HTR-8/SVneo (cell line): ENCODE results near the gene SPTBN2.
A peak's percentile ranks its signal among the peaks of the same experiment; 100 is the strongest.

Experiments
- DNase-seq: peaks from one replicate; pipeline ENCODE4 v3.0.0; 2011; ENCODE audit warnings: low spot score, mixed read lengths; ENCODE audit not compliant: insufficient read length
- FAIRE-seq: peaks from 2 replicates; lab custom pipeline; 2011; peaks lifted over from hg19 to GRCh38; lab: Jason Lieb, UNC

The SPTBN2 gene

DNA sequence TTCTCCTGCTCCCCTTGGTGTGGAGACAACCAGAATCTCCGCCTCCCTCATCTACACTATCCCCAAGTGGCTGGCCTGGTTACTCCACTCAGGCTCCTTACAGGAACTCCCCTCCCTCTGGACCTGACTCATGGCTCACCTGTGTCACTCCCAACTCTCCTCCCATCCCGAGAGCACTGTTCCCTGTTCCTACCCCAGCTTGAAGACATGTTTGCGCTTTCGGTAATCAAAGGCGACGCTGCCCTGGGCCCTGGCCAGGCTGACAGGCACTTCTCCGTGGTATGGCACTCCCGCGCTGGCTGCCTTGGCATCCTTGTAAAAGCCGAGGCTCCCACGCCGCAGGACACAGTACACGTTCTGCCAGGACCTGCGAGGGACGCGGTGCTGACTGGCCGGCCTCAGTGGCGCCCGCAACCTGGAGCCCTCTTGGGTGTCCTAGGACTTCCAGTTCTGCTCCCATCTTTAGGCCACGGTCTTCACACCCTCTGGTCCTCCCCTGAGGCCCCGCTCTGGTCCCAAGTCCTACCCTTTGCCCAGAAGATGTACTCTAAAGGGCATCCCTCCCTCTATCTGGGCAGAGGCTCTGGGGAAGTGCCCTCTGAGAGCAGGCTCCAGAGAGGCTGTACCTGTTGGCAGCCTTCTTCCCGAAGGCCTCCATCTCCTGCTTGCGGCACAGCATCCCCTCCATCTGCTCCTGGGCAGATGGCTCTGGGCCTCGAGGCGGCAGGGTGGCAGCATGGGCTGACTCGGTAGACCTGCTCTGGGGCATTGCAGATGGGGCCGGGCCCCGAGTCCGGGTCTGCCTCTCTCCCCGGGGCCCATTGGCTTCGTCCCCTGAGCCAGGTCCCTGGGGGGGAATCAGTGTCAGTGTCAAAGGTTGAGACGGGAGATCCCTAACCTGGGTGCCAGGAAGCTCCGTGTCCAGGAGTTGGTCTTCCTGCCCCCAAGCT, 41.9 kb downstream of the SPTBN2 start:
- no peak for DNase-seq
- FAIRE-seq, result no peak

DNA sequence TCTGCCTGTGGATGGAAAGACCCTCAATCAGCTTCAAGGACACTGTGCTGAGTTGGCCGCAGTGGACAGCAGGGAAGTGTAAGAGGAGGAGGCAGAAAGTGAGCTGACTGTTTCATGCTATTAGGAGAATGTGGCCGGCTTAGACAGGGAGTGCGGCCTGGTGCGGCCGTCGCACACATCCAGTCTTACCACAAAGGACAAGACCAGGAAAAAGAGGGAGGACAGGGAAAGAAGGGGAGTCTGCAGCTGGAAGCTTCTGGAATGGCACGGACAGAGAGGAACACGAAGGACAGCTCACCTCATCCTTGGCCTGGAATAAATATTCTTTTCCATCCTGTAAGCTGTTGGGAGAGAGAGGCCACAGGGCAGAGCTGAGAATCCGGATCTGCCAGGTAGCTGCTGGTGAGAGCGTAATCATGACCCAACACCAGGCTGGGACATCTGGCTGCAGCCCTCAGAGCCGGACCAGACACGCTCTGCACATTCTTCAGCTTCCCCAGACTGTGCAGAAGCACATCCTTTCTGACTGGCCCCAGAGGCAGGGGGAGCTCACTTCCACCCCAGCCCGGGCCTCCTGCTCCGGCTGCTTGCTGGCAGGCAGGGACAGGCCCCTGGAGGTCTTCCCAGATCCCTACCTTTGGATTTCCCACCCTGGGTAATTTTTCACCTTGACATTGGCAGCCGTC, 42.8 kb downstream of the SPTBN2 start:
- DNase-seq, result no peak
- no peak for FAIRE-seq

DNA sequence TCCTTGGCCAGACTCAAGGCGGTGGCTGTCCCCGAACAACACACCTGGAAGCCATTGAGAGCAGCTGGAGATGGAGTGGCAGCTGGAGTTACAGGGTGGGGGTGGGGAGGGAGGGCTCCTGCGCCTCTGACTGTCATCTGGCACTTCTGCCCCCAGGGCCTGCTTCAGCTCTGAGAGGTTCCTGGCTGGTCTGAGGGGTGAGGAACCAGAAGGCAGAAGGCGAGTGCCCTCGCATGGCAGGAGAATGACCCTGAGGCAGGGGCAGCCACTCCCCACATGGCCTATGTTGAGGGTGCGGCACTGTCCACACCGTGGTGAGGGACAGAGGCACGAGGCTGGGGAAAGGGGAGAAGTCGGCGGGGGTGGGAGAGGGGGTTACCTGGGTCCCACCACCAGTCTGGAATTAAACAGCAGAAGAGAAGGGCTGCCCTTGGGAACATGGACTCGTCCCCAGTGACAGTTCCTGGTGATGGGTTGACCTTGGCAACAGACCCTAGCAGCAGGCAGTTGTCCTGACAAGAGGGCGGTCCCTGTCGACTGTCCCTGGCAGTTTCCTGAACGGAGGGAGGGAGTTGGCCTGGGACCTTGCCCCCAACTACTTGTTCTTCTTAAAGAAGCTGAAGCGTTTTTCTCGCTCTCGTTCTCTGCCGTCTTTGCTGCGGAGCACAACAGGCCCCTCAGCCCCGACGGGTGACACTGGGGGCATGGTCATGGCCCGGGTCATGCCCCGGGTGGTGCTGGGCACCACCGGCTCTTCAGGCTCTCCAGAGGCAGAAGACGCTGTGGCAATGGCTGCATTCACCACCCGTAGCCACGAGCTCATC, 43.5 kb downstream of the SPTBN2 start:
- FAIRE-seq (no peak), DNase-seq (no peak)

DNA sequence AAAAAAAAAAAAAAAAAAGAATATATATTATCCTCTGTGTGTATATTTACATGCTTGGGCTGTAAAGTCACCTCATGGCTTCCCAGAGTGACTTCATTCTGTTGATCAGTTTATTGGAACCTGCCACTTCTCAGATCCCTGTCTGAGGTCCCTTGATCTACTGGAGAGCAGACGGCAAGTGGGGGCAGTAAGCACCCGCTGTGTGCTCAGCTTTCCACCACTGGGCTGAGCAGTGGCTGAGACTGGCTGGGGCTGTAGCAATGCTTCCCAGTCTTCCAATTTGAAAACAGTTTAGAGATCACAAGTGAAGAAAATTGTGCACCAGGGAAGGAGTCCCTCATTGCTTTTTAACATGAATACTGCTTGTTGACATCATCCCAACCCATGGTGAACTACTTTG, 44.4 kb downstream of the SPTBN2 start:
- FAIRE-seq, result no peak
- no peak for DNase-seq

DNA sequence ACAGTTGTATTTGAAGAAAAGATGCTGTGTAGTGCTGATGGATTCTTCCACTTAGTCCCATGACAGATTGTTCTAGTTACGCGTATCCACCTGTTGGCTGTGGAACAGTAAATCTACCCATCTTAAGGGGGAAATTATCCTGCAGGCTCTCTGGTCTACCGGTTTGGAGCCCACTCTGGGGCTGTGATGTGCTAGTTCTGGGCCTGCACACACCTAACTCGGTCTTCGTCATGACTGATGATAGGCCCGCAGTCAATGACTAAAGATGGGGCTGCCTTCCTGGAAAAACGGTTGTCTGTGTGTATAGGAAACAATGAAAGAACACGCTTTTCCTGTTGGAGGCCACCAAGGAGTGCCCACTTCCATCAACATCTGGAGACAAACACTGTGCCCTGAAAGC, 45.1 kb downstream of the SPTBN2 start:
- DNase-seq (no peak), FAIRE-seq (no peak)

DNA sequence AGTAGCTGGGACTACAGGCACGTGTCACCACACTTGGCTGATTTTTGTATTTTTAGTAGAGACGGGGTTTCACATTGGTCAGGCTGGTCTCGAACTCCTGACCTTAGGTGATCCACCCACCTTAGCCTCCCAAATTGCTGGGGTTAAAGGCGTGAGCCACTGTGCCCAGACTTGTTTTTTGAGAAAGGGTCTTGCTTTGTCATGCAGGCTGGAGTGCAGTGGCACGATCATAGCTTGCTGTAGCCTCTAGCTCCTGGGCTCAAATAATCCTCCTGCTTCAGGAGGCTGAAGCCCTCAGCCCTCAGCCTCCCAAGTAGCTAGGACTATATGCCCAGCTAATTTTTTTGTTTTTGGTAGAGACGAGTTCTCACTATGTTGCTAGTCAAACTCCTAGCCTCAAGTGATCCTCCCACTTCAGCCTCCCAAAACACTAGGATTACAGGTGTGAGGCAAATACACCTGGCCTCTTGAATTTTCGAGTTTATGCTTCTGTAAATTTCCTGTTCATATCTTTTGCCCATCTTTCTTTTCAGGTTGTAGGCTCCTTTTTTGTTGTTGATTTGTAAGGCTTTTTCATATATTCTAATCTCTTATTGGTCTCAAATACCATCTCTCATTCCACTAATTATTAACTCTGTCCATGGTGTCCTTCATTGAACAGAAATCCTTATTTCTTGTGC, 47.9 kb downstream of the SPTBN2 start:
- FAIRE-seq, result no peak
- DNase-seq, result no peak

DNA sequence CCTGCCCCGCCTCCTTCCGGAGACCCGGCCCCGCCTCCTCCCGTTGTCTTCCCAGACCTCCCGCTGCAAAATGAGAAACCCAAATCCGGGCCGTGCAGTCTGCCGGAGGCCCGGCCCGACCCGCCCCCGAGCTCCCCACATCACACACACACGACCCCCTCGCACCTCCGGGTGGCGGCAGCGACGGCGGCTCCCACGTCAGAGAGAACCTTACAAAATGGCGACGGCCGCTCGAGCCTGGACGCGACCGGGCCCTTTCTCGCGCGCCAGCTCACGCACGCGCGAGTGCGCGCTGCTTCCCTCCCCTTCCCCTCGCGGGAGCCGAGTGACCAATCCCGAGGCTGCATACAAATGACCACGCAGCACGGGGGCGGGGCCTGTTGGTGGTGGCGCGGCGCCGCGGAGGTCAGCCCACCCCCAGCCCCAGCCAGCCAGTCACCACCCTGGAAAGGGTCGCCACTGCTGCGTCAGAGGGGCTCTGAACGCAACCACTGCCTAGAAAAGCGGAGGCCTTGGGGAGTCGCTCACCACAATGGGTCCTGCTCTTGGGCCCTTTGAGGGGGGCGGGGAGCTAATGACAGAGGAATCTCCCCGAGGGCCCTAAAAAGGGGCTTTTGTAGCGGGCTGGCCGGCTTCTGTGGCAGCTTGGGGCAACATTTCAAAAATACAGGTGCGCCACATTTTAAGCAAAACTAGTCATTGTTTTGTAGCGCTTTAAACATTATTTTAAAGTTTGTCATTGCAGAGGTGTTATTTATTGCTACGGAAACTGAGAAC, 51.2 kb downstream of the SPTBN2 start, which contains the start of gene RBM4B:
Gene RBM4B, minus strand, starts transcription at position 289 of the 777 bp plus-strand sequence. CDS start 808 bp downstream, outside the sequence.
- FAIRE-seq (peak; percentile 94), DNase-seq (peak; percentile 95)

DNA sequence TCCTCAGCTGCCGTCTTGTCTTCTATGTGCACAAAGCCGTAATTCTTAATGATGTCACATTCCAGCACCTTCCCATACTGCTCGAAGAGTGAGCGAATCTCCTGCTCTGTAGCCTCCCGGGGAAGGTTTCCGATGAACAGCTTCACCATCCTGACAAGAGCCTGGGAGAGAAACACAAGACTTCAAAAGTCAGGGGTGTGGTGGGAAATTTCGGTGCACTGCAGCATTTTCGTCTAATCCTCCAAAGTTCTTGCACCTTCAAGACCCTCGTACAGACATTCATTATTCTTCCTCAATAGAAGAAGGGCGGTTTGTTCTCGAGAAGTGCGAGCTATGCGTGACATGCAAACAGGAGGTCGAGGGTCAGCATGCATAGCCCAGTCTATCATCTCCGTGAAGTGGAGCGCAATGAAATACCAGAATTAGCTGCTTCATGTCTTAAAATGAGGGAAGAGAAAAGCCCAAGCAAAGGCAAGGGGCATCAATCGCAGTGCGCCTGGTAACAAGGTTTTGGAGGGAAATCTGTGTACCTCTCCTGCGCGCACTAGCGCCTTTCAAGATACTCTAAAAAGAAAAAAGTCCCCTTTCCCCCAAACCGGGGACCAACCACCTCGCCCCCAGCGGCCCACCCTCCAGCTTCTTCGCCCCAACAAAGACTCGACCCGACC, 52.0 kb downstream of the SPTBN2 start:
- FAIRE-seq, result no peak
- DNase-seq, result no peak

DNA sequence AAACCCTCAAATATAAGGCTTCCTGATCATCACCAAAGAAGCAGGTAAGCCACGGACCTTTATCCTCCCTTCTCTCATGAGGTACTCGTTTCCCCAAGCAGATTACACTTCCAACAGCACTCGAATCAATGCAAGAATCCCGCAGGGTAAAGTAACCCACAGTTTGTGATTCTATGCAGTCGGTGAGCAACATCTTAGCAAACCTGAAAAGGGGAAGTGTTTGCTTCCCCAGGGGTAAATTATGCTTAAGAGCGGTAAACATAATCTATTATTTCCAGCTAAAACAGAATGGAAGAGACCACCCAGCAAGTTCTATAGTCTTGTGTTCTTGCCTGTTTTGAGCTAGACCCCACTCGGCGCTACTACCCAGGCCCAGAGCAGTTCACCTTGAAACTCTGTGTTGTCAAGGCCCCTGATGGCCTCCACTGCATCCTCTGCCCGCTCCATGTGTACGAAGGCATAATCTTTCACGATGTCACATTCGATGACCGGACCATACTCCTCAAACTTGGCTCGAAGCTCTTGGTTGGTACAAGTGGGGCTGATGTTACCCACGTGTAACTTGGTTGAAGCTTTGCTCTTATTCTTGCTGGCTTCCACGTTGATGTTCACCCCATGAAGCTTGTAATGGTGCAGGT, 52.6 kb downstream of the SPTBN2 start:
- FAIRE-seq (peak; percentile 75), DNase-seq (no peak)

DNA sequence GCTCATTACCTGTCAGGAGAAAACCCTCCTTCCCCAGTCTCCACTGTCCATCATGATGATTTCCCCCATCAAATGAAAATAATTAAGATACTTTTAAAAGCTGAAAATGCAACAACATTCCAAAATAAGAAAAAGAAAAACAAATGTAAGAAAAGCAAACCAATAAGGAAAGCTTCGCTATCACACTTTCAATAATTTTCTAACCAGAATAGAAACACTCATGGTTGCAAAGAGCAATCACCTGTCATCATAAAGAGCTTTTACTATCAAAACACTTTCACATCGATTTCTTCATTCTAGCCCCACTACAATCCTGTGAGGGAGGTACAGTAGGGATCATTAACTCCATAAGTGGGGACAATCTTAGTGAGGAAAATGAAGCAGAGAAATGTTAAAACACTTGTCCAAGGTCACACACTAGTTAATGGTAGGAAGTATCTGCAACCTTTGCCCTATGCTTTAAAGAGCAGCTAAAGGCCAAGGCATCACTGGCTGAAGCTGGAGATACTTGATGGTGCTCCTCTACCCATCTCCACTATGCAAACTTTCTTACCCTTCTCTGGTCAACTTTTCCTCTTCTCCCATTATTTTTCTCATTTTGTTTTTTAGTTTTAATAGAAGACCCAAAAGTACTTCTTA, 53.9 kb downstream of the SPTBN2 start:
- DNase-seq, result no peak
- no peak for FAIRE-seq

DNA sequence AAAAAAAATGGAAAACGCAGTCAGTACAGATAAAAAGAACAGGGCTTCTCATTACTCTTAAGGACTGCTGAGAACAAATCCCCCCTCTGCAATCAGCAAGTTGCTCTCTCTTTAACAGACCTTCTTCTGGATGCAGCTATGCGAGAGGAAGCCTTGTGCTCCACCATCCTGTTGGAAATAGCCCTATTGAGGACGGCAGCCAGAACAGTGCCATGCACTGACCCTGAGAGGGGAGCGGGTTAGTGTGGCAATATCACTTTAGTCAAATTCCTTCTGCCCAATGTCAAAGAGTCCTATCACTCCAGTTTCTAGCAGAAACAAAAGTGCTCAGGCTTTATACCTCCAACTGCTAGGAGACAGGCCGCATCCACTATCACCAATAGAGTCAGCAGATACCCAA, 58.2 kb downstream of the SPTBN2 start:
- FAIRE-seq (no peak), DNase-seq (no peak)

DNA sequence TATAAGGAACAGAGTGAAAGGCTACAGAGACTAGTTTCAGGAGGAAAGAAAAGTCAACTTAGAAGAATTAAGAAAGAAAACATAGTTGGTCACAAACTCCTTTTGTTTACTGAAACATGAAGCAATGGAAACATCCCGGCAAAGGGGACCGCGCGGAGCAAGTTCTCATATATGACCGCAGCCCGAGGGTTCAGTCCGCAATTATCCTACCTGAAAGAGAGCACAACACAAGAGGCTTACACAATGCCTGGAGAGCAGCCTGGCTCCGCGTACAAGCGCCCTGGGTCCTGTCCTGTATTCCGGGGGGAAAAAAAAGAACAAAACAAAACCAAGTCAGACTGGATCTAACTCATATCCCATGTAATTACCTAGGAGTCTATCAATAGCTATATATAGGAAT, 63.6 kb downstream of the SPTBN2 start:
- no peak for FAIRE-seq

DNA sequence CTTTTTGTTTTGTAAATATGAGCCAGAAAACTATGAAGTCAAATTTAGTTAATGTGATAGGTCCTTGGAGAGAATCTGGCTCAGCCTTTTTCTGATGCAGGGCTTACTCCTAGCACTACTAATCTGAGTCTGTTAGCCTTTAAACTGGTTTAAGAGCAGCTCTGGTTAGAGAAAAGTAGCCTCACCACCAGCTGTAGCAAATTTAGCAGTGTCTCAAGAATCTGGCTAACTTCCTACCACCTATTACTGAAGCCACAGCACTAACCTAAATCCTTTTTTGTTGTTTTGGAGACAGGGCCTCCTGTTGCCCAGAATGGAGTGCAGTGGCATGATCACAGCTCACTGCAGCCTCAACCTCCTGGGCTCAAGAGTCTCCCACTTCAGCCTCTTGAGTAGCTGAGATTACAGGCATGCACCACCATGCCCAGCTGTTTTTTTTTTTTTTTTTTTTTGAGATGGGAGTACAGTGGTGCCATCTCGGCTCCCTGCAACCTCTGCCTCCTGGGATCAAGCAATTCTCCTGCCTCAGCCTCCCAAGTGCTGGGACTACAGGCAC, 65.2 kb downstream of the SPTBN2 start:
- FAIRE-seq, result no peak
- DNase-seq, result no peak

More for the DNA sequence above, 63.6 kb downstream of the SPTBN2 start:
- no peak for DNase-seq

DNA sequence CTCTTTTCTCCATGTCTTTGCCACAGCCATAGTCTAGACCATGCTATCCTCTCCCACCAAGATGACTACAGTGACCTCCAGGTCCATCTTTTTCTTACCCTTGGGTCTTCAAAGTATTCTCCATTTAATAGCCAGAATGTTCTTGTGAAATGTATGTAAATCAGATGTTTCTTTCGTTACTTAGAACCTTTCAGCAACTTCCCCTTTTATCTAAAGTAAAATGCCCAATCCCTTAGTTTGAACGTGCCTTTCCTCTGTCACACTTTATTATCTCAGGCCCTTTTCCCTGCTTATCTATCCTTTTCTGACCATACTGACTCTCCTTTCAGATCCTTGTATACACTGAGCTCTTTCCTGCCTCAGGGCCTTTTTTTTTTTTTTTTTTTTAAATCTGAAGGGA, 69.3 kb downstream of the SPTBN2 start:
- DNase-seq (no peak), FAIRE-seq (no peak)

DNA sequence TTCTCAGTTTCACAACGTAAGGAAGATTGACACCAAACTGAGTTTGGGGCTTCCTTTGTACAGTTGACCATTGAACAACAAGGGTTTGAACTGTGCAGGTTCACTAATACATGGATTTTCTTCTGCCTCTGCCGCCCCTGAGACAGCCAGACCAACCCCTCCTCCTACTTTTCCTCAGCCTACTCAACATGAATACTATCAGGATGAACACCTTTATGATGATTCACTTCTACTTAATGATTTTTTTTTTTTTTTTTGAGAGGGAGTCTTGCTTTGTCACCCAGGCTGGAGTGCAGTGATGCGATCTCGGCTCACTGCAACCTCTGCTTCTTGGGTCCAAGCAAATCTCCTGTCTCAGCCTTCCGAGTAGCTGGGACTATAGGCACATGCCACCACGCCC, 75.9 kb downstream of the SPTBN2 start:
- DNase-seq (no peak), FAIRE-seq (no peak)

DNA sequence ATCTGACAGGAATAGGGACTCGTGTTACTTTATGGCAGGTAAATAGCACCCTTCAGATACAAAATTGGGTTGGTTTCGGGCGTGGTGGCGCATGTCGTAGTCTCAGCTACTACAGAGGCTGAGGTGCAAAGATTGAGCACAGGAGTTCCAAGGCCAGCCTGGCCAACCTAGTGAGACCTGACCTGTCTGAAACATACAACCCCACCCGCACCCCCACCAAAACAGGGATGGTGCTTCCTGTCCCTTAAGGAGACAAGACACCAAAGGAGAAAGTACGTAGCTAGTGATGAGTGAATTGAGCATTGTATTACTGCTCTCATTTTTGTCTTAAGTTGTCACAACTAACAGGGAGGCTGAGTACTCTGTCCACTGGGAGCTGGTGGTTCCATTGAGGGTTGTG, 76.4 kb downstream of the SPTBN2 start:
- DNase-seq, result no peak
- peak; percentile 72 for FAIRE-seq

DNA sequence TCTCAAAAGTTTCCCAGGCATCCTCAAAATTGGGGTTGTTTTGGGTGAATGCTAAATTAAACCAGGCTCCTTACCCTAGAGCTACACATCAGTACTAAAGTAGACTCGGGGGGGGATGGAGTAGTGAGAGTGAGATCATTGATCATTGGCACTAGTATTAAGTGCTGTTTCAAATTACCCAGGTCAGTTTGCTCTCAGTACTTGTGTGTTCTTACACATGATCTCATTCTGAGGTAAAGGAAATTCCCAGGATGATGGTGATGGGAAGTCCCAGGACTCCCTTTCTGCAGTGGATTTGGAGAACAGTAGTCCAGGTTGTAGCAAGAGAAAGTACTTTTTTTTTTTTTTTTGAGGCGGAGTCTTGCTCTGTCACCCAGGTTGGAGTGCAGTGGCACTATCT, 78.0 kb downstream of the SPTBN2 start:
- DNase-seq, result peak; percentile 24
- FAIRE-seq, result no peak
